Prostate gland (tissue), 2 donors: ENCODE data around the gene PHACTR2.

Source experiments
- CTCF ChIP-seq, 4 experiments: fragments of 200-600 bp in 2 of 4; fragments of 450-650 bp in 2 of 4; sonication (generic) in 2 of 4; IDR thresholded peaks; 1 replicate in 3 of 4; 2 replicates in 1 of 4; pipeline ENCODE4 v1.5.1; 2016 to 2019; ENCODE audit warnings: antibody characterized with exemption in 4 of 4, mild to moderate bottlenecking in 2 of 4, moderate library complexity in 2 of 4
- POLR2A ChIP-seq: fragments of 450-650 bp; IDR thresholded peaks from one replicate; pipeline ENCODE4 v1.6.1; 2016; ENCODE audit warnings: antibody characterized with exemption, mild to moderate bottlenecking

DNA sequence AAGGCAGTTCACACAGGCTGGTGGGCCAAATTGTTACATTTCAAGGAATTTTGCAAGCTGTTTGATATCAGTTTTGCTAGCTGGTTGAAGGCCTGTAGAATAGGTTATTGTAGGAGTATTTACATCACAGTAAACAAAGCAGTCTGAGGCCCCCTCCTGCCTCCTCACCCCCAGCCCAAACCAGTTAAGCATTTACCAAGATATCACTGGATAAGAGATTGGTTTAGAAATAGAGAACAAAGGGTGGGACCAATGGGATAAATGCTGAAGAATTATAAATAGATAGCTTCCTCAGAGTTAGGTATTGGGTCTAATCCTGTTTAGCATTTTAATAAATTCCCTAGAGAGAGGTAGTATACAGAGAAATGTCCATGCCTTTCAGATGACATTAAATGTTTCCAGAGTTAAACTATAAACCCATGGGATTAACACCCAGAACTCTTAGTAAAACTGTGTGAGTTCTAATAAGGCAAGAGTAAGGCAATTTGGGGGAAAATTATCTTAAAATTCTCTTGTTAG is 2.3 kb upstream of the PHACTR2 start:
- no peak for TF ChIP-seq POLR2A
- TF ChIP-seq CTCF (IDR thresholded peaks at IDR 0.05), result no peak
